K562 (cell line): ENCODE results near the gene COL7A1. TPM values are rescaled to one million over a fixed set of nuclear protein-coding genes. Genes with fewer than 3 reads are reported as not detected.

Experiments used
- ATAC-seq: fragments of 200-7000 bp; cut with Tn5 transposase; 3 replicates; pipeline ENCODE4 v1.9.1; 2020; ENCODE audit warnings: moderate library complexity
- BruUV-seq: library from RNA; stranded (reverse); fragments of 400-500 nt; replicated peaks from 2 replicates; lab custom pipeline; 2021; lab: Mats Ljungman, UMichigan
- CTCF ChIA-PET: fragments of 300-600 bp; formaldehyde crosslinking; extraction: SDS; loops from one replicate; lab custom pipeline; 2021; ENCODE audit warnings: low intra/inter-chr PET ratio; lab: Yijun Ruan, JAX
- POLR2A ChIA-PET: fragments of 300-600, 350-650 bp; sonication (Branson Sonifier 250); formaldehyde crosslinking; extraction: SDS; loops from one replicate; lab custom pipeline; 2021; ENCODE audit warnings: antibody characterized with exemption, inconsistent platforms; lab: Yijun Ruan, JAX
- DNase-seq, 4 experiments: peaks; one replicate each; pipeline versions ENCODE4 v3.0.0 to v3.0.0-alpha.2; 2011 to 2018; ENCODE audit warnings: low spot score in 3 of 4, mixed read lengths in 3 of 4; ENCODE audit errors: extremely low read depth in 1 of 4
- FAIRE-seq: peaks from 2 replicates; lab custom pipeline; 2011; peaks lifted over from hg19 to GRCh38; lab: Jason Lieb, UNC
- H2AFZ ChIP-seq: 2 replicates; pipeline ENCODE4 v1.6.0; 2011; ENCODE audit warnings: low read depth, low read length, control low read depth, inconsistent platforms
- H3K27ac ChIP-seq: fragments of 200-600 bp; 3 replicates; pipeline ENCODE4 v1.8.0; 2011; ENCODE audit warnings: low read depth, mild to moderate bottlenecking, control low read depth, inconsistent platforms, low read length, moderate library complexity, mixed read lengths; ENCODE audit errors: extremely low read depth
- H3K27me3 ChIP-seq, 2 experiments: fragments of 300-600 bp in 1 of 2; 2 replicates in 1 of 2; 3 replicates in 1 of 2; pipeline versions ENCODE4 v1.6.0 to v1.8.0; 2011; ENCODE audit warnings: inconsistent platforms in 2 of 2, low read length in 2 of 2, mild to moderate bottlenecking in 1 of 2, mixed read lengths in 1 of 2, moderate library complexity in 1 of 2; ENCODE audit not compliant: control insufficient read depth in 2 of 2, insufficient read depth in 2 of 2
- H3K36me3 ChIP-seq: fragments of 300-600 bp; 3 replicates; pipeline ENCODE4 v1.8.0; 2011; ENCODE audit warnings: mild to moderate bottlenecking, low read length, inconsistent platforms; ENCODE audit not compliant: control insufficient read depth, insufficient read depth
- H3K4me1 ChIP-seq, 2 experiments: fragments of 200-600 bp in 1 of 2; replicated peaks in 1 of 2; 2 replicates in 1 of 2; 3 replicates in 1 of 2; pipeline versions ENCODE4 v1.5.1 to v1.8.0; 2011; ENCODE audit warnings: inconsistent platforms in 2 of 2, low read length in 2 of 2, mild to moderate bottlenecking in 1 of 2, mixed read lengths in 1 of 2, moderate library complexity in 1 of 2; ENCODE audit not compliant: control insufficient read depth in 2 of 2, insufficient read depth in 2 of 2
- H3K4me2 ChIP-seq: 2 replicates; pipeline ENCODE4 v1.6.1; 2011; ENCODE audit warnings: low read length, control low read depth, inconsistent platforms, mixed read lengths; ENCODE audit not compliant: insufficient read depth
- H3K4me3 ChIP-seq: fragments of 200-600 bp; sonication (generic), shearing (Covaris generic); 2 replicates; pipeline ENCODE4 v1.5.1; 2016; ENCODE audit warnings: control low read depth, inconsistent platforms
- H3K79me2 ChIP-seq: fragments of 200-600 bp; 3 replicates; pipeline ENCODE4 v1.8.0; 2011; ENCODE audit warnings: low read length, inconsistent platforms; ENCODE audit not compliant: control insufficient read depth, insufficient read depth
- H3K9ac ChIP-seq, 2 experiments: 2 replicates each; pipeline versions ENCODE4 v1.6.0 to v1.6.1; 2011; ENCODE audit warnings: low read depth in 2 of 2, low read length in 2 of 2, control low read depth in 1 of 2, inconsistent platforms in 1 of 2, mild to moderate bottlenecking in 1 of 2, mixed read lengths in 1 of 2; ENCODE audit not compliant: insufficient read depth in 1 of 2
- H3K9me1 ChIP-seq: one replicate; pipeline ENCODE4 v1.6.0; 2011; ENCODE audit warnings: inconsistent platforms, mild to moderate bottlenecking, low read length, moderate library complexity; ENCODE audit not compliant: control insufficient read depth, insufficient read depth
- H3K9me3 ChIP-seq: replicated peaks from 2 replicates; pipeline ENCODE4 v1.5.1; 2011; ENCODE audit warnings: low read depth, low read length, inconsistent platforms; ENCODE audit not compliant: control insufficient read depth, insufficient read depth
- H4K20me1 ChIP-seq: replicated peaks from 2 replicates; pipeline ENCODE4 v1.6.1; 2011; ENCODE audit warnings: low read length, inconsistent platforms, mixed read lengths; ENCODE audit not compliant: control insufficient read depth, insufficient read depth
- HOXB6 ChIP-seq: fragments of 250-450 bp; sonication (Bioruptor Pico); IDR thresholded peaks from 2 replicates; pipeline ENCODE4 v1.5.1; 2022; ENCODE audit warnings: mild to moderate bottlenecking, borderline replicate concordance
- KLF6 ChIP-seq: fragments of 250-450 bp; sonication (Bioruptor Pico); IDR thresholded peaks from 2 replicates; pipeline ENCODE4 v1.4.0; 2020; ENCODE audit warnings: mild to moderate bottlenecking, moderate library complexity, borderline replicate concordance
- MEIS2 ChIP-seq: fragments of 450-650 bp; IDR thresholded peaks from 2 replicates; pipeline ENCODE4 v1.6.1; 2014; ENCODE audit warnings: mild to moderate bottlenecking; ENCODE audit not compliant: partially characterized antibody
- POLR2G ChIP-seq: fragments of 200-400 bp; formaldehyde crosslinking; IDR thresholded peaks from 2 replicates; pipeline ENCODE4 v1.6.1; 2017; ENCODE audit warnings: low read depth, mild to moderate bottlenecking, antibody characterized with exemption, low read length, moderate library complexity
- RBFOX2 ChIP-seq: fragments of 200-400 bp; formaldehyde crosslinking; IDR thresholded peaks from 2 replicates; pipeline ENCODE4 v1.6.1; 2017; ENCODE audit warnings: low read depth, mild to moderate bottlenecking, low read length, moderate library complexity
- WGBS: fragments of 100-300 bp; shearing (Covaris generic); methylation state at CpG from one replicate; pipeline ENCODE4 v1.1.6; 2016; ENCODE audit warnings: low coverage, mixed read lengths; ENCODE audit not compliant: insufficient coverage; ENCODE audit errors: missing lambda C conversion rate; 5-methylcytosine and 5-hydroxymethylcytosine counted together
- in situ Hi-C: fragments of 300-500 bp; cut with MboI; formaldehyde crosslinking; loops from 4 replicates; pipeline ENCODE4 v1.15.0; 2018; ENCODE audit warnings: inconsistent platforms, mixed read lengths
- intact Hi-C: fragments of 100-400 bp; cut with micrococcal nuclease; formaldehyde crosslinking; loops from 2 replicates; pipeline ENCODE4 v1.14.2; 2022
- polyA plus RNA-seq, 8 experiments: library from polyadenylated mRNA; depleted of rRNA in 4 of 8; stranded (reverse) in 5 of 8; unstranded in 3 of 8; fragments of >200 nt; fragmentation: Nextera tagmentation in 2 of 8; fragmentation: Illumina TruSeq in 1 of 8; extraction: Ambion mirVana in 2 of 8; extraction: Trizol in 1 of 8; gene quantifications; 2 replicates each; pipeline versions ENCODE4 v1.2.1 to v1.2.3, GENCODE V29; 2011 to 2014; ENCODE audit warnings: inconsistent platforms in 1 of 8, missing spikeins in 1 of 8
- total RNA-seq, 7 experiments: library from RNA; depleted of rRNA in 6 of 7; stranded (reverse); fragments of >200 nt in 6 of 7; fragmentation: Illumina TruSeq in 2 of 7; extraction: Trizol in 2 of 7; gene quantifications; 2 replicates each; pipeline versions ENCODE4 v1.2.1 to v1.2.3, GENCODE V29; 2011 to 2021; ENCODE audit warnings: low replicate concordance in 1 of 7

Gene COL7A1
- total and polyA plus RNA-seq, 9 of the 15 experiments (the other 6 are each of a cell fraction or from before 2014, with no cell fraction given): 0.09 to 0.66 (median 0.35) TPM; not detected in 3

GRCh38 chr3:48601622-48601994 is 6.5 kb upstream of the COL7A1 start:
- no peak overlapping the region for H3K4me2 ChIP-seq
- ATAC-seq (no peak), DNase-seq (no peak), FAIRE-seq (no peak)
- no peaks in the 10 kb centered on the region for H4K20me1 ChIP-seq
- no peaks in the 10 kb centered on the region for H3K9me3 ChIP-seq
- no peaks in the 10 kb centered on the region for H3K27me3 ChIP-seq
- CTCF ChIA-PET: no interaction called here
- 93% methylated on average over 2 of the region's 2 CpGs for WGBS
- in situ Hi-C loops (no loop called here), intact Hi-C loops (no loop called here)
- H3K36me3 ChIP-seq: peaks cover 89% of the 10 kb centered on the region; the same call in 2 of the 3 replicates
- H3K9ac ChIP-seq: no peak overlapping the region
- no peak overlapping the region for H3K27ac ChIP-seq
- H2AFZ ChIP-seq: no peak overlapping the region
- peaks cover 0 to 5% of the 10 kb centered on the region in 2 experiments; a peak in 2 of 5 replicates for H3K4me1 ChIP-seq
- H3K79me2 ChIP-seq: peaks cover 8% of the 10 kb centered on the region; the same call in 1 of the 3 replicates
- no peaks in the 10 kb centered on the region for H3K9me1 ChIP-seq
- POLR2A ChIA-PET: no interaction called here
- no peak overlapping the region for H3K4me3 ChIP-seq
- no peak for TF ChIP-seq HOXB6 (CRISPR knock-in tag)
- no TSS peak for BruUV-seq

- ATAC-seq (no peak), DNase-seq (no peak), FAIRE-seq (no peak)
- Histone ChIP-seq H3K36me3 (peaks cover 84% of the 10 kb centered on the region; the same call in 2 of the 3 replicates), H3K27ac (no peak overlapping the region), H2AFZ (no peak overlapping the region), H3K4me1 (peaks cover 4 to 10% of the 10 kb centered on the region in 2 experiments; a peak in 4 of 5 replicates), H3K4me3 (no peak overlapping the region), H3K4me2 (no peak overlapping the region), H3K9me1 (no peaks in the 10 kb centered on the region), H3K9ac (no peak overlapping the region; a peak in 1 of 4 replicates), H3K9me3 (no peaks in the 10 kb centered on the region), H3K27me3 (no peaks in the 10 kb centered on the region), H3K79me2 (0 out of 3 replicates have a peak, but pooled peaks cover 4% of the 10 kb centered on the region), H4K20me1 (no peaks in the 10 kb centered on the region)
- in situ Hi-C loops (no loop called here), intact Hi-C loops (no loop called here)
- WGBS: 97% methylated on average over 16 of the region's 19 CpGs
- ChIA-PET CTCF (no interaction called here), POLR2A (interaction anchor here (0.7 kb wide), 1 partner anchor 842 kb away, joined by 3 read pairs; no protein-coding TSS in a partner anchor)
- no TSS peak for BruUV-seq
- TF ChIP-seq RBFOX2: peak; percentile 48; the same call in 1 of the 2 replicates
- TF ChIP-seq POLR2G: peak; percentile 29; the same call in 1 of the 2 replicates
- TF ChIP-seq KLF6: no peak
- TF ChIP-seq MEIS2: no peak
Observed at GRCh38 chr3:48600711-48601621, 5.8 kb upstream of the COL7A1 start.
